SW 1271 (cell line): Measurements from ENCODE around the gene PRH1.

ENCODE experiments used
- DNase-seq, 2 experiments: peaks; one replicate each; lab custom pipeline; 2025; lab: John Stamatoyannopoulos, UW

The PRH1 gene

DNA sequence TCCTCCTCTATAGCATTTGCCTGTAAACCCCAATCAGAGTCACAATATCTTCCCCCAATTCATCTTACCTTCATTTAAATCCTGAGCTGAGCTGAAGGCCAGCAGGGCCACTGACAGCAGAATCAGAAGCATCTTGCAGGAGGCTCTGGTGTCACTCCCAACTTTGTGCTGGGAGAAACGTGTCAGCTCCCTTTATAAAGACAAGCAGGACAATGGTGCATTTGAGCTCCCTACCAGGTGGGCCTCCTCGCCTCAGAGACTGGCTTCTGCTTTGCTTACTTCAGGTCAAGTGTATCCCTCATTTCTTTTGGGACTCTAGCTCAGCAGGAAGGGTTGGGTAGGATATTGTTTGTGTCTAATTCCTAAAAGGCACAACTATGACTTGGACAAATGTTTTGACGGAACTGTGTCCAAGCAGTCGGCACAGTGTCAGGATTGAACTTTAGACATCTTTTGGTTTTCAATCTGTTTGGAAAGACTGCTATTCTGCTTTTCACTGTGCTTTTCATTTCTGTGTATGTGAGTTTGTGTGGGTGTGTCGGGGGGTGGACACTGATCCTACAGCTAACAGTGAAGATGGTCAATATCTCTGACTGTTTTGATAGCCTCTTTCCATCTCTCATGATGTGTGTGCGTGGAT, at the start of gene PRH1:
TSS of gene PRH1 (minus strand) at position 170 of the 640 bp plus-strand sequence. CDS start at position 132, 38 bp downstream.
- no peak for DNase-seq

DNA sequence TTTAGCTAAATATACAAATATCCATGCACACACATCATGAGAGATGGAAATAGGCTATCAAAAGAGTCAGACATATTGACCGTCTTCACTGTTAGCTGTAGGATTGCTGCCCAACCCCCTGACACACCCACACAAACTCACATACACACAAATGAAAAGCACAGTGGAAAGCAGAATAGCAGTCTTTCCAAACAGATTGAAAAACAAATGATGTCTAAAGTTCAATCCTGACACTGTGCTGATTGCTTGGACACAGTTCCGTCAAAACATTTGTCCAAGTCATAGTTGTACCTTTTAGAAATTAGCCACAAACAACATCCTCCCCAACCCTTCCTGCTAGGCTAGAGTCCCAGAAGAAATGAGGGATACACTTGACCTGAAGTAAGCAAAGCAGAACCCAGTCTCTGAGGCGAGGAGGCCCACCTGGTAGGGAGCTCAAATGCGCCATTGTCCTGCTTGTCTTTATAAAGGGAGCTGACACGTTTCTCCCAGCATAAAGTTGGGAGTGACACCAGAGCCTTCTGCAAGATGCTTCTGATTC, 44.8 kb upstream of the PRH1 start, which contains the start of gene PRH2:
TSS of gene PRH2 (plus strand) at position 491 of the 541 bp plus-strand sequence. CDS start at position 529, 38 bp downstream.
- no peak for DNase-seq

DNA sequence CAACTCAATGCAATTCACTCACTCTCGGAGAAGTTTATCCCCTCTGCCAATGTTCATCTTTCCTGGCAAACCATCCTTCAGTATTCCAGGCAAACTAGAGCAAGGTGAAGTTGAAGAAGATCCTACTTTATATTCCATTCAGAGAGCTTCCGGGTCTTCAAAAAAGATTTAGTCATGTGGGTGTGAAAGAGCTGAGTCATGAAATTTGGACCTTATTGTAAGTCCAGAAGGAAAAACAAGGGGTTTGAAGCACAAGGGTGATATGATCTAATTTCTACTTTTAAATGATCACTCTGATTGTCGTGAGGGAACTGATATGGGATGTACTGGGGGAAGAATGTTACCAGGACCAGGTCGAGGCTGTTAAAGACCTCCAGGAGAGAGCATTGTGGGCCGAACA, 42.2 kb upstream of the PRH1 start:
- no peak for DNase-seq

DNA sequence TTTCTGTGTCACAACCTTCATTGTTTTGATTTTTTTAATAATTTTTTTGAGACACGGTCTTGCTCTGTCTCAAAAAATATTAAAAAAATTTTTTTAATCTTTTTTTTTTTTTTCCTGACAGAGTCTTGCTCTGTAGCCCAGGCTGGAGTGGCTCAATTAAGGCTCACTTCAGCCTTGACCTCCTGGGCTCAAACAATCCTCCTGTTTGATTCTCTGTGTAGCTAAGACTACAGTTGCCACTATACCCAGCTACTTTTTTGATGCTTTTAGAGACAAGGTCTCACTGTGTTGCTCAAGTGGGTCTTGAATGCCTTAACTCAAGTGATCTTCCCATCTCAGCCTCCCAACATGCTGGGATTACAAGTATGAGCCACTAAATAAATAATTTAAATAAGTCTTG, 35.8 kb upstream of the PRH1 start:
- no peak for DNase-seq

DNA sequence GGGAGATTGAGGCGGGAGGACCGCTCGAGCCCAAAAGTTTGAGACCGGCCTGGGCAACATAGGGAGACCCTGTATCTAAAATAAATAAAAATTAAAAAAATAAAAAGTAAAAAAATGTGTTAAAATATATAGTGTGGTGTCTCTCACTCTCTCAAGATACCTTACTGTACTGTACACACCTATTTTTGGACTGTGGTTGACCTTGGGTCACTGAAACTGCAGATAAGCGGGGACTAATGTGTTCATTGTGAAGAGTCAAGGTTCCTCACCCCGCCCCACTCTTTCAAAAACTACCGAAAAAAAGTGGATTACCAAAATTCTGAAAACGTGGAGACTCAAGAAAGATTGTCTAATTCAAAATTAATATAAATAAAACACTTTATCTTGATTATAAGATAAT, 26.3 kb upstream of the PRH1 start:
- no peak for DNase-seq

DNA sequence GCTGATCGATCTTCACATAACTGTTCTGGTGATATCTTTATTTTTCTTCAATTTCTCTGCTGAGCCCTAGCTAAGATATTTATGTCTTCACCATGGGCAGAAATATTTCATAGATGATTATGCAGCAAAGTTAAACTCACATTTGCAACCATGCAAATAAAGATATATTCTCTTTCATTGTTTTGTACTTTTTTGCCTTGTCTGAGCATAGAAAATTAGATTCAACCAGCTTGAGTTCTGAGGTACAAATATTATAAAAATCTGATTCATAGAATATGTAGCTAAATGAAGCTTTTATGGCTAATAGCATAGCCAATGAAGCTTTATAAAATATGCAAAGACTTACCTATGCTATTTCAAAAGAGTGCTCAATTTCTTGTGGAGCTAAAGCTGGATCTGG, 25.4 kb upstream of the PRH1 start, which contains the start of gene TAS2R13:
TSS of gene TAS2R13 (minus strand) at position 101 of the 400 bp plus-strand sequence. CDS start 264 bp downstream, outside the sequence.
- DNase-seq, result no peak

DNA sequence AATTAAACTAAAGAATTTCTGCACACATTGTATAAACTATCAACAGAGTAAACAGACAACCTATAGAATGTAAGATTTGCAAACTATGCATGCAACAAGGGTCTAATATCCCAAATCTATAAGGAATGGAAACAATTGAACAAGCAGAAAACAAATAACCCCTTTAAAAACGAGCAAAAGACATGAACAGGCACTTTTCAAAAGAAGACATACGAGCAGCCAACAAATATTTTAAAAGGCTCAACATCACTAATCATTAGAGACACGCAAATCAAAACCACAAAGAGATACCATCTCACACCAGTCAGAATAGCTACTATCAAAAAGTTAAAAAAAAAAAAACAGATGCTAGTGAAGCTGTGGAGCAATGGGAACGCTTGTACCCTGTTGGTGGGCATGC, 20.6 kb upstream of the PRH1 start:
- no peak for DNase-seq

DNA sequence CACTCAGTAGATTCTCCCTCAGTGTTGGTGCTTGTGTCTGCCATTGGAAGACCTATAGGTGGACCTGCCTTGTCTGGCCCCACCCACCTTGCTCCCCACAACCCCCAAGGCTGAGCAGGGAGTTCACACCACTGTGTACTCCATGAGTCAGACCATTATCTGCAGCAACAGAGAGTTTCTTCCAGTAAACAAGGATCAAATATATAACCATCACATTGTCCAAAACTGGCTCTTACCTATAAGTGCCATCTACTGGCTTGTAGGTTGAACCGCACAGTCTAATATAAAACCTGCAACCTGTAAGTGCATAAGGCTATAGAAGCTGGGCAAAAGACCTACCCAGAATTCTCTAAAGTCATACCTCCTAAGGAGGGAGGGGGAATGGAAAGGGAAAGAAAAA, 17.4 kb upstream of the PRH1 start:
- DNase-seq, result no peak

DNA sequence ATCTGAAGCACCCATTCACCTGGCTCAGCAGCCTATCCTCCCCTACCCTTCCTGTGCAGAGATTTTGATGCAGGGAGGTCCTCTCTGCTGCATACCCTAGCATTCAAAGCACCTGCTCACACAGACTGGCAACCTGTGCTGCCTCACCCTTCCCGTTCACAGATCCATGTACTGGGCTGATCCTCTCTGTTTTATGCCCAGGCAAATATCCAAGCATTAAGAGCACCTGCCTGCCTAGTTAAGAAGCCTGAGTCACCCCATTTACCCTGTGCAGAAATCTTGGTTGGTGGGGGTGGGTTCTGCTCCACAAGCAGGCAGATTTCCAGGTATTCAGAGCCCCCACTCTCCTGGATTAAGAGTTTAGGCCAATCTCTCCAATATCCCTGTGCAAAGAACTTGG, 16.9 kb upstream of the PRH1 start:
- no peak for DNase-seq

DNA sequence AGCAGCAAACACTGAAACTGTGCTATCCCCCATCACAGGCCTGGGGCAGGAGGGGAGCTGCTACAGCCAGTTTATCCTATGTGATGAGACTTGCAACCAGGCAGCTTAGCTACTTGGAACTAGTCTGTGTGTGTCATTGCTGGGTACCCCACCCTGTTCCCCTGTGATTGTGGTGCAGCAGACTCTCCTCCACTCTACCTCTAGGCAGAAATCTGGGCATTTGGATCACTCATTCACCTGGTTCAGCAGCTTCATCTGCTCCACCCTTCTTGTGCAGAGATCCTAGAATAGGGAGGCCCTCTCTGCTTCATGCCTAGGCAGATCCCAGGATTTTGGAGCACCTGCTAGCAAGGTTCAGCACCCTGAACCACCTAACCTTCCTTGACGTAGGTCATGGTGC, 16.5 kb upstream of the PRH1 start:
- no peak for DNase-seq

DNA sequence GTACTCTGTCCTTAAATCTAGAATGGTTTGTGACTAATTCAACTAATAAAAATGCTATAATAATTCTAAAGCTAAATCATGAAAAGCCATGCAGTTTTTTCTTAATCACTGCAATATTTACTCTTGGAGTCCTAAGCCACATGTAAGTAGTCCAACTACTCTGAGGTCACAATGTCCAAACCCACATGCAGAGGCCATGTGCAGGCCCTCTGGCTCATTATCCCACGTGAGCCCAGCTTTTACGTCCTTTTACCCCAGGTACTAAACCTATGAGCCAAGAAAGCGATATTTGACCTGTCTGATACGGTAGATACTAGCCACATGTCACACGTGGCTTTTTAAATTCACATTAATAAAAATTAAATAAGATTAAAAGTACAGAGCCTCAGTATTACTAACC, 12.8 kb upstream of the PRH1 start:
- DNase-seq, result no peak

DNA sequence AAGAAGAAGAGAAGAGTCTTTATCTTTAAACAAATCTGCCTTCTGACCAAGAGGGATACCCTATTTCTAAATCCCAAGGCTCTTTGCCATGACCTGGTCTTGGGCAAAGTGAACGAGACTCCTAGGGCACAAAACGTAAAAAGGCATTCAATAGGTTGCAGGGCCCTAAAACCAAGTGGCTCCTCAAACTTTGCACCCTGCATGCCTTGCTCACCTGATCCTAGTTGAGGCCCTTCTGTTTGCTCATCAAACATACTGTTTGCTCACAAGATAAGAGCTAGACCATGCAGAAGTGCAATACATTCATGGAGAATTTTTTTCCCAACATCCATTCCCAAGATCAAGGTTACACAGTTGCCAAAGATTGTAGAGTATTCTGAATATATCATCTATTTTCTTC, 7.9 kb upstream of the PRH1 start:
- DNase-seq, result no peak

DNA sequence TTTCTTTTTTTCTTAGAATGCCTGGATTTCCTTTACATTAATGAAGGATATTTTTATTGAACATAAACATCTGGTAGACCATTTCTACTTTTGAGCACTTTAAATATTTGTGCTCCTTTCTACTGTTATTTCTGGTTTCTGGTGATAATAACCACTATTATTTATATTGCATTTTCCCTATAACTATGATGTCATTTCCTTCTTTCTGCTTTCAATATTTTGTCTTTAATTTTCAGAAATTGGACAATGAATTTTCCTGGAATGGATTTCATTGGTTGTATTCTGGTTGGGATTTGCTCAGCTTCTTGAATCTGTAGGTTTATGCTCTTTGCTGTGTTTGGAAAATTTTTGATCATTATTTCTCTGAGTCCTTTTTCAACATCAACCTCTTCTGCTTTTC, 5.2 kb upstream of the PRH1 start:
- DNase-seq, result no peak

DNA sequence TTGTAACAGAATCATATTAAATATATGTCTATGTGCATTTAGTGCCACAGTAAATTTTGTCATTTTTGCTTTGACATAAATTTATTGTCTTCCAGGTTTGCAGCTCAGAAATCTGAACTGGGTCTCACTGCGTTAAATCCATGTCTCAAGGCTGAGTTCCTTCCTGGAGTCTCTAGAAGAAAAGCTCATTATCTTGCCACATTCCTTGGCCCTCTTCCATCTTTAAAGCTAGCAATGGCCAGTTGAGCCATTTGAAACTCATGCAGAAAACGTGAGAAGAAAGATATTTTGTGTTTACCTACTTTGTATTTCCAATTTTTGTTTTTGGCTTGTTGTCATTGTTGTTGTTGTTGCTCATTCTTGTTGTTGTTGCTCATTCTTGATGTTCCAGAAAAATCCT, 10.7 kb downstream of the PRH1 start:
- DNase-seq, result no peak

DNA sequence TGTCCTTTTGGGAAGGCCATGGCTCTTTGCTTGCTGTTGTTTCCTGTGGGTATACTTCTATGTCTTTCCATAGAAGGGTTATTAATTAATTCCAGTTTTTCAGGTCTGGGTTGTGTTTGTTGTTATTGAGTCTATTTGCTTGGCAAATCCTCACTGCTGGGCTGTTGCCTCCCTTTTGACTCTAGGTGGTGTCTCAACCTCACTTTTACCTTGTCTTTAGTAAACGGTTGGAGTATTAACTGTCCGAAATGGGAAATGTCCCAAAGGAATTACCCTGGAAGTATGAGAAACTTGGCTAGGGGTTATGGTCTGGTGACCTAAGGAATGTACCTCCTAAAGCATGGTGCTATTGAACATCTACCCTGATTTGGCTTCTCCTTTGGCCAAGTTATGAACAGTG, 16.7 kb downstream of the PRH1 start:
- DNase-seq, result no peak

DNA sequence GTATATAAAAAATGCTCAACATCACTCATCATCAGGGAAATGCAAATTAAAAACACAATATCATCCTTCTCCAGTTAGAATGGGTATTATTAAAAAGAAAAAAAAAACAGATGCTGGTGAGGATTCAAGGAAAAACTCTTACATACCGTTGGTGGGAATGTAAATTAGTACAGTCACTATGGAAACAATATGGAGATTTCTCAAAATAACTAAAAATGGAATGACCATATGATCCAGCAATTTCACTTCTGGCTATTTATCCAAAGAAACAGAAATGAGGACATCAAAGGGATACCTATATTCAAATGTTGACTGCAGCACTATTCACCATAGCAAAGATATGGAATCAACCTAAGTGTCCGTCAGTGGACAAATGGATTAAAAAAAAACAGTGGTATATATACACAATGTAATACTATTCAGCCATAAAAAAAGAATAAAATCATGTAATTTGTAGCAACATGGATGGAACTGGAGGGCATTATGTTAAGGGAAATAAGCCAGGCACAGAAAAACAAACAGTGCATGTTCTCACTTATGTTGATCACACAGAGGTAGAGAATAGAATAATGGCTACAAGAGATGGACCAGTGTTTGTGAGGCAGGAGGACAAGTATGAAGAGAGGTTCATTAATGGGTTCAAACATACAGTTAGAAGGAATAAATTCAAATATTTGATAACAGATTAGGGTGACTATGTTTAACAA, 20.4 kb downstream of the PRH1 start:
- DNase-seq, result no peak

DNA sequence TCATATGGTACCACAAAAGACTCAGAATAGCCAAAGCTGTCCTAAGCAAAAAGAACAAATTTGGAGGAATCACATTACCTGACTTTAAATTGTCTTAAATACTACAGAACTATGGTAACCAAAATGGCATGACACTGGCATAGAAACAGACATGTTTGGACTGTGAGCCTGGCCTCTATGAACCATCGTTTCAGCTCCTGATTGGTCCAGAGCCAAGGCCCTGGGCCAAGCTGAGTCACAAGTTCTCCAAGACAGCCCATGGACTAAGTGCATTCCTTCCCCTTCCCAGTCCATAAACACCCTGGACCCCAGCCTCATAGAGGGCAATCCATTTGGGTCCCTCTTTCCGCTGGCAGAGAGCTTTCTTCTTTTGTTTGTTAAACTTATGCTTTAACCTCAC, 22.7 kb downstream of the PRH1 start:
- DNase-seq, result no peak

DNA sequence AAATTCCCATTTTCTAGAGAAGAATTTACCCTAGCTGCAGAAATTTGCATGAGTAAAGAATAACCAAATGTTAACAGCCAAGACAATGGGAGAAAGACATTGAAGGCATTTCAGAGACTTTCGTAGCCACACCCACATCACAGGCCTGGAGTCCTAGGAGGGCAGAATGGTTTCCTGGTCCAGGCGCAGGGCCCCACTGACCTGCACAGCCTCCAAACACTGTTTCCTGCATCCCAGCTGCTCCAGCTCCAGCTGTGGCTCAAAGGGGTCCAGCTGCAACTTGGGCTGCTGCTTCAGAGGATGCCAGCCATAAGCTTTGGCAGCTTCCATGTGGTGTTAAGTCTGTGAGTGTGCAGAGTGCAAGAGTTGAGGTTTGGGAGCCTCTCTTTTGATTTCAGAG, 28.2 kb downstream of the PRH1 start:
- DNase-seq, result no peak

DNA sequence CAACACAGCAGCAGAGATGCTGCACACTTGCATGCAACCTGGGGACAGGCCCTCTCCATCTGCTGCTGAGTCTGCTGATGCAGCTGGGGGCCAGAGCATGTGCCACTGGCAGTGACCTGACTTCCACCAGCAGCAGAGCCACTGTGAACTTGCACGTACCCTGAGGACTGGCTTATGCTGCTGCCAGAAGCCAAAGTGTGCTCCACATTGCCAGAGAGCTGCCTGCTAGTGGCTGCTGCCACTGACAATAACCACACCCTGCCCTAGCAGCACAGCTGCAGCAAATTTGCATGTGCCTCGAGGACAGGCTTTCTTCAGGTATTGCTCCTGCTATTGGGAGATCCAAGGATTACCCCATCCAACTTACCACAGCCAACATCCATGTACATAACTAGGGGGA, 30.3 kb downstream of the PRH1 start:
- no peak for DNase-seq

DNA sequence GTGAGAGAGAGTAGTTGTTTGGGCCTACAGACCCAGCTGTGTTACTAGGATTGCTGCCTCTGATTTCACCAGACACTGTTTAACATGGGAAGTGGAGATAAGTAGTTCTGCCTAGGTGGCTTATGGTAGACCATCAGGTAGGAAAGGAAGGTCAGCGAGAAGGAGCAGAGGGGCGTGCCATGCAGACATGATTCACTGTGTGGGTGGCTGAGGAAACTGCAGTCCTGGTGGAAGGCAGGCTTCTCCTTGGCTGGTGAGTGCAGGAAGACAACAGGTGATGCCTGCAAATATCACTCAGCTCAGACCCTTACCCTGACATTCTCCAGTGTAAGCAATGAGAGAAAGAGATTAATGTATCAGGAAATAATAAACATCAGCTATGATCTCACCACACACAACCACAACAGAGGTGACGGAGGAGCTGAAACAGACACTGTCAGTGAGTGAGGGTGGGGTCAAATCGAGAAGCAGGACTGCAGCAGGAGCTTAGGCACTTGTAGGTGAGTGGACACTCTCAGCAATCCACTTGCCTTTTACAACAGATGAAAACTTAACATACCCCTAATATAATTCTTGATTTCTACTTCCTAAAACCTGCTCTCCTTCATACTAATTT, 32.7 kb downstream of the PRH1 start:
- no peak for DNase-seq

DNA sequence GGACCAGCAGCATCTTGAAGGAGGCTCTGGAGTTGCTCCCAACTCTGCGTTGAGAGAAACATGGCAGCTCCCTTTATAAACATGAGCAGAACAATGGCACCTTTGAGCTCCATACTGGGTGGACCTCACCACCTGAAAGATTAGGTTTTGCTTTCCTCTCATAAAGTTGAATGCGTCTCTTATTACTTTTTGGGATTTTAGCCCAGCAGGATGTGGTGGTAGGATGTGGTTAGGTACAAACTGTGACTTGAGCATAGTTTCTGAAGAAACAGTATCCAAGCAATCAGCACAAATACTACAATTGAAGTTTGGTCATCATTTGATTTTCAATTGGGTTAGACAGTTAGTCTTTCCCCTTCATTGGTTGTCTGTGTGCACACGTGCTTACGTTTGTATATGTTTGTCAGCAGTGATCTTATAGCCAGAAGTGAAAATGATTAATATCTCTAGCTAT, 34.6 kb downstream of the PRH1 start, which contains the start of gene PRR4:
TSS of gene PRR4 (minus strand) at position 51 of the 454 bp plus-strand sequence. CDS start at position 13, 38 bp downstream.
- no peak for DNase-seq

DNA sequence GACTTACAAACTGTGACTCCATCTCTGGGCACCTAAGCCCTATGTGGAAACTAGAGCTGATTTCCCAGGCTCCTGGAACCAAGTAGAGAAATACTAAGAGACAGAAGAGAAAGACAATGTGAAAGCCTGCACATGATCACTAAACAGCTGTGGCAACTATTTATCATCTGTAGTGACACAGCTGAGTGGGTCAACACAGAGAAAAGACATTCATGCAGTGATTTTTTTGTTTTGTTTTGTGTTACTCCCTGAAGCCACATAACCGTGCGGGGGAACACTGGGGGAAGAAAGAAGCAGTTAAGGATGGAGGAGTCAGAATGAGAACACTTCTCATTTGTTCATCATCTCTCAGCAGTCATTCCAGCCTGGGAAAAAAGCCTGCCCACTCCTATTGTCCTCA, 36.3 kb downstream of the PRH1 start:
- DNase-seq, result no peak

DNA sequence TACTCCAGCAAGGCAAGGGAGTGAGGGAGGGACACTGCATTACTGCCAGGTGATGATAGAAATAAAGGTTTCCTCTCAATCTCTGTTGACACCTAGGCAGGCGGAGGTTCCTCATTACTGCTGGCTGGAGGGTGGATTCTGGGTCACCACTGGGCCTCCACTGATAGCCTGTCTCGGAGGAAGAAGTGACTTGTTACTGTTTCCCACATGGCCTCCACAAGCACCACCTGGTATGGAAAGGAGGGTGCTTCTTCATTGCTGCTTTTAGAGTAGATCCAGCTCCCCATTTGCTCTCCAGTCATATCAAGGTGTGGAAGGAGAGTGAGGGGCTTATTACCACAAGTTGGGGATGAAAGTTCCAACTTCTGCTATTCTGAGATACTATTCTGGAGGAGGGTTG, 41.2 kb downstream of the PRH1 start:
- DNase-seq, result no peak
